ENCODE results near the gene TNKS1BP1. TPM values are rescaled to one million over a fixed set of nuclear protein-coding genes. Genes with fewer than 3 reads are reported as not detected.
"Not testable (repeated sequence)": the region's sequence is repeated elsewhere in the genome, so short reads cannot be mapped to it uniquely, and the experiment has no call there.

Gene TNKS1BP1
- polyA plus RNA-seq, 3 donors, result 57.9 to 62.7 (median 60.3) TPM

DNA sequence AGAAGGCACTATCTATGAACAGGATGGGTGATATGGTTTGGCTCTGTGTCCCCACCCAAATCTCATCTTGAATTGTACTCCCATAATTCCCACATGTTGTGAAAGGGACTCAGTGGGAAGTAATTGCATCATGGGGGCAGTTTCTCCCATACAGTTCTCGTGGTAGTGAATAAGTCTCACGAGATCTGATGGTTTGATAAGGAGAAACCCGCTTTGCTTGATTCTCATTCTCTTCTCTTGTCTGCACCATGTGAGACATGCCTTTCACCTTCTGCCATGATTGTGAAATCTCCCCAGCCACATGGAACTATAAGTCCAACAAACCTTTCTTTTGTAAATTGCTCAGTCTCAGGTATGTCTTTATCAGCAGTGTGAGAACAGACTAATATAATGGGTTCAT, 28.5 kb downstream of the TNKS1BP1 start:
- not testable (repeated sequence) for DNase-seq (ENCODE audit: low read depth in 3 of 3, low spot score in 2 of 3)

DNA sequence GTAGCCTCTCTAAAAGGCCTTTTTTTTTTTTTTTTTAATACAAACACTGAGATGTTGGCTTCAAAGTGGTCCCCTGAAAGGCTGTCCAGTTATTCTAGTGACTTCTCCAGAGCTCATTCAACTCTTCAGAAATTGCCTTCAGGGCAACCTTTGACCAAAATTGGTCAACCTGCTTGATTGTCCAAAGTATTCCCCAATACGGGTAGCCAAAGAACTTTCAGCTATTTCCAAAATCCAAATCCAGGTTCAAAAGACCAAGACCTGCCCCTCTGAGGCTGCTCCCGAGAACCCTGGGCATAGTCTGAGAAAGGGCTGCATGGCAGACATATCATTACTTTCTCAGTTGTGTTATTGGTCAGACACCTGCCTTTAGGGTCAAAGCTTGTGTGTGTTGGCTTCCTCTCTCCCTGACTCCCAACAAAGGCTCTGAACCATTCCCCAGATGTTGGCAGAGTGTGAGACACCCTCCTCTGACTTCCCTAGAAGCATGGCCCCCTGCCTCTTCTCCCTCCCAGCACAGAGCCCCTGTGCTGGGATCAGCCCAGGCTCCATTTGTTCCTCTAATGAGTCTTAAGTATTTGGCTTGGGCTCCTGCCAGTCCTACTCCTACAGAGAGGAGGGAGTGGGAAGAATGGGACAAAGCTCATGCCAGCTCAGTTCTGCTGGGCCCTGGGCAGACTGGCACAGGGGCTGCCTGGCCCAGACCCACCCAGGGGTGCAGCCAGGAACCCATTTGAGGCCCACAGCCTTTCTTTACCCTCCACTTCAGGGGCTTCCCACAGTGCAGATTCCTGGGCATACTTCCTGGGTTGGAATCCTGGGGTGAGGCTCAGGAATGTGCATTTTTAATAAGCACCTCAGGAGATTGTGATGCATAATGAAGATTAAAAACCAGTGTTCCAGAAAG, 30.3 kb downstream of the TNKS1BP1 start:
- no peak for DNase-seq (ENCODE audit: low read depth in 3 of 3, low spot score in 2 of 3)

DNA sequence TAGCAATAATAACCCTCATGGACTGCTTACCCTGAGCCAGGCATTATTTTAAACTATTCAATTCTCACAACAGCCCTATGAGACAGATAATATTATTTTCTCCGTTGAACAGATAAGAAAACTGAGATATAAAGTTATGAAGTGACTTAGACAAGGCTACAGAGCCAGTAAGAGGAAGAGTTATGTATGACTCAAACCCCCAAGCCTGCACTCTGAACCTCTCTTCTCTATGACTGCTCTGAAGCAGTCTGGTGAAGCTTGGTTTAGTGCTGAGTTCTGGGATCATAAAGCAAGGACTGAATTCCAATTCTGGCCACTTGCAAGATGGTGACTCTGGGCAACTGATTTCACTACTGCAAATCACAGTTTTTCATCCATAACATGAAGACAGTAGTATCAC, 34.5 kb downstream of the TNKS1BP1 start:
- no peak for DNase-seq (ENCODE audit: low read depth in 3 of 3, low spot score in 2 of 3)

DNA sequence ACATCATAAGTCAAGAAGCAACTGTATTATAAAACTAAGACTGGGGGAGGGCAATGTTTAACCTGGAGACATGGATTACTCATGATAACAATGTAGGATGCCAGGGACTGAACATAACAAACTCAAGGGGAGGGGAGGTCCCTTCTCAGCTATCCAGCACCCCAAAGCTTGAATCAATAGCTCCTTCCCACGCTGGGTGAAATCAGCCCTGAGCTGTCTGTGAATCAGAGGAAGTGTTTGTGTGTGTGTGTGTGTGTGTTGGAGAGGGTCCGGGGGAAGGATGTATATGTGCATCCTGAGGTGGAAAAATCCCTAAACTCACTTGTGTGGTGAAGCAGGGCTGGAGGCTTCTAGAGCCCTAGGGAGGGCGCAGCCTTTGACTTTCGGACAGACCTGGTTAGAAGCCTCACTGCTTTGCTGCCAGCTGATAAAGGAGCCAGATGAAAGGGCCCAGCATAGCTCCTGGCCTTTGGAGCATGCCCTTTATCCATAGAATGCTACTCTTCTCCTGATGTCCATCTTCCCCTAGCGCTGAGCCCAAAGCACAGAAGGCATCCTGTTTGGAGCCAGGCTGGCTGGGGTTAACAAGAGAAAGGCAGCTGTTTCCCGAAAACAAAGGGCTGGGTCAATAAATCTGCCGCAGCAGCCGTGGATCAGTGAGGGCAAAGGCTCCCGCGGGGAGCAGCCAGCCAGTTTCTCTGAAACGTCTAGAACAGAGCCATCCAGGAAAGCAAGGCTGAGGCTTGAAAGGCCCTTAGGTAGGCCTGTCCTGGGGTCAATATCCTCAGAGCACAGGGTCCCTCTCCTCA, 35.8 kb downstream of the TNKS1BP1 start:
- no peak for DNase-seq (ENCODE audit: low read depth in 3 of 3, low spot score in 2 of 3)

DNA sequence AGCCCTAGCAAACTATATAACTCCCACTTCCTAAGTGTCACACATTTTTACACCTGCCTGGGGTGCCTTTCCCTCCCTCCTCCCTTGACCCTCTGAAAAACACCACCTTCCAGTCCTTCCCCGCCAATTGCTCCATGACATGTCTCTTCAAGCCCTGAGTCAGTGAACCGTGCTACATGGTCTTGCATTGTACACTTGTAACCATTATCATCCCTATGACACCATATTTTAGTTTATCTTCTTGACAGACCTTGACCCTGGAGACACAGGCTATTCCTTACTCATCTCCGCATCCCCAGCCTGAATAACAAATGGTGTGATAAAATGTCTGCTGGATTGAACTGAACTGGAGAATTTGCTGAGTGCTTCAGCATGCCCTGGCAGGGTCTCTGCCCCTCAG, 36.9 kb downstream of the TNKS1BP1 start:
- no peak for DNase-seq (ENCODE audit: low read depth in 3 of 3, low spot score in 2 of 3)

DNA sequence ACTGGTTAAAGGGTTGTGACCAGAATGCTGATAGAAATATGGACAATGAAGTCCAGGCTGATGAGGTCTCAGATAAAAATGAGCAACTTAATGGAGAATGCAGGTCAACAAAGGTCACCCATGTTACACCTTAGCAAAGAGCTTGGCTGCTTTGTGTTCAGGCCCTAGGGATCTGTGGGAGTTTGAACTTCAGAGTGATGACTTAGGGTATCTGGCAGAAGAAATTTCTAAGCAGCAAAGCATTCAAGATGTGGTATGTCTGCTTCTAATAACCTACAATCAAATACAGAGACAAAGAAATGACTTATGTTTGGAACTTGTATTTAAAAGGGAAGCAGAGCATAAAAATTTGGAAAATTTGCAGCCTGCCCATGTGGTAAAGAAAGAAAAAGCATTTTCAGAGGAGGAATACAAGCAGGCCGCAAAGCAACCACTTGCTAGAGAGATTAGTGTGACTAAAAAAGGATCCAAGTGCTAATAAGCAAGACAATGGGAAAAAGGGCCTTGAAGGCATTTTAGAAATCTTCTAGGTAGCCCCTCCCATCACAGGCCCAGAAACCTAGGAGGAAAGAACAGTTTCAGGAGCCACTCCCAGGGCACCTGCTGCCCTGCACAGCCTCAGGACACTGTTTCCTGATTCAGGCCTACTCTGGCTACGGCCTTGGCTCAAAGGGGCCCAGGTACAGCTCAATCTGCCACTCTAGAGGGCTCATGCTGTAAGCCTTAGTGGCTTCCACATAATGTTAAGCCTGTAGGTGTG, 41.3 kb downstream of the TNKS1BP1 start:
- no peak for DNase-seq (ENCODE audit: low read depth in 3 of 3, low spot score in 2 of 3)

DNA sequence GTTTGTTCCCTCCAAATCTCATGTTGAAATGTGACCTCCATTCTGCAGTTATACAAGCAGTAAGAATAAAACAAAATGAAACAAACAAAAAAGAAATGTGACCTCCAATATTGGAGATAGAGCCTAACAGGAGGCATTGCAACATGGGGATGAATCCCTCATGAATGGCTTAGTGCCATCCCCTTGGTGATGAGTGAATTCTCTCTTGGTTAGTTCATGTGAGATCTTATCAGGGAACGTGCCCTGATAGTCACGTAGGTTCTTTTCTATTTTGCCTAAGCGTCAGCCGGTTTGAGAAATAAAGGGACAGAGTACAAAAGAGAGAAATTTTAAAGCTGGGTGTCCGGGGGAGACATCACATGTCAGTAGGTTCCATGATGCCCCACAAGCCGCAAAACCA, 43.2 kb downstream of the TNKS1BP1 start:
- DNase-seq (ENCODE audit: low read depth in 3 of 3, low spot score in 2 of 3), result not testable (repeated sequence)

DNA sequence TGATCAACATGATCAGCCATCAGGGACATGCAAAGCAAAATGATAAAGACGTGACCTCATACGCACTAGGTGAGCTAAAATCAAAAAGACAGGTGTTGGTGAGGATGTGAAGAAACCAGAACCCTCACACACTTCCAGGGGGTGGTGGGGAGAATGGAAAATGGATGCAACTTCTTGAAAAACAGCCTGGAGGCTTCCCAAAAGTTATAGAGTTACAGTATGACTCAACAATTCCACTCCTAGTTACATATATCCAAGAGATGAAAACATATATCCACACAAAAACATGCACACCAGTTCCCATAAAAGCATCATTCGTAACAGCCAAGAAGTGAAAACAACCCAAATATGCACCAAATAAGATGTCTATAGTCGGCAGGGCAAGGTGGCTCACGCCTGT, 45.6 kb downstream of the TNKS1BP1 start:
- DNase-seq (ENCODE audit: low read depth in 3 of 3, low spot score in 2 of 3), result no peak

DNA sequence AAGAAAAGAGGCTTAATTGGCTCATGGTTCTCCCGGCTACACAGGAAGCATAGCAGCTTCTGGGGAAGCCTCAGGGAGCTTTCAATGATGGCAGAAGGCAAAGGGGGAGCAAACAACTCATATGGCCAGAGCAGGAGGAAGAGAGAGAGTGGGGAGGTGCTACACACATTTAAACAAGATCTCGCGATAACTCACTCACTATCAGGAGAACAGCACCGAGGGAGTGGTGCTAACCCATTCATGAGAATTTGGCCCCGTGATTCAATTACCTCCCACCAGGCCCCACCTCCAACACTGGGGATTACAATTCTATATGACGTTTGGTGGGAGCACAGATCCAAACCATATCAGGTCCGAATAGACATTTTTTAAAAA, 46.0 kb downstream of the TNKS1BP1 start:
- no peak for DNase-seq (ENCODE audit: low read depth in 3 of 3, low spot score in 2 of 3)

DNA sequence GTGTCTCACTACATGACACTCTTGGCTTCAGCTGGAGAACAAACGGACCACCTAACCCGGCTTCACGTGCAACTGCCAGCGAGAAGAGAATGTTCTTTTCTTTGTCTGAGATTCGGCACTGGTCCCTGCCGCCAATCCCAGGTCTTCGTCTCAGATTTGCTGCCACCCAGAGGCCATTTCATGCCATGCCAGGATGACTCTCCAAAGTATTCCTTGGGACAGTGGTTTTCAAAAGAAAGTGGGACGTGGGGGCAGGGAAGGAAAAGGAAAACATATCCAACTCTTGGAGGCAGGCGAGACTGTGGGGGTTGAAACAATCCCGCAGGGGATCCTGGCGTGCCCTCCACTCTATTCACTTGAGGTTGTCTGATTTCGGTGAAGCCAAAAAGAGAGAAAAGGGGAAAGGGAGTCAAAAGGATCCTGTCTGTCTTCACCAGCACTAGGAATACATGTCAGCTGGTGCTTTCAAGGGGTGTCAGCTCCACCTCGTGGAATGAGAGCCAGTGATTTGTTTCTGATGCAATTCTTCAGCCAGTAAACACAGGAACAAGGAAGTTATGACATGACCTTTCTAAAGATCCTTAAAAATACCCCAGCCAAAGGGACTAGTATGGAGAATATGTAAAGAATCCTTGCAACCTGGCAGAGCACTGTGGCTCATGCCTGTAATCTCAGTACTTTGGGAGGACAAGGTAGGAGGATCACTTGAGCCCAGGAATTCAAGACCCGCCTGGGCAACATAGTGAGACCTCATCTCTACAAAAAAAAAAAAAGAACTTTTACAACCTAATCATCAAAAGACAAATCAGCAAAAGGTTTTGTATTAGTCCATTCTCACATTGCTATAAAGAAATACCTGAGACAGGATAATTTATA, 46.7 kb downstream of the TNKS1BP1 start:
- DNase-seq (ENCODE audit: low read depth in 3 of 3, low spot score in 2 of 3), result peak; percentile 52 to 59 (median 58)

DNA sequence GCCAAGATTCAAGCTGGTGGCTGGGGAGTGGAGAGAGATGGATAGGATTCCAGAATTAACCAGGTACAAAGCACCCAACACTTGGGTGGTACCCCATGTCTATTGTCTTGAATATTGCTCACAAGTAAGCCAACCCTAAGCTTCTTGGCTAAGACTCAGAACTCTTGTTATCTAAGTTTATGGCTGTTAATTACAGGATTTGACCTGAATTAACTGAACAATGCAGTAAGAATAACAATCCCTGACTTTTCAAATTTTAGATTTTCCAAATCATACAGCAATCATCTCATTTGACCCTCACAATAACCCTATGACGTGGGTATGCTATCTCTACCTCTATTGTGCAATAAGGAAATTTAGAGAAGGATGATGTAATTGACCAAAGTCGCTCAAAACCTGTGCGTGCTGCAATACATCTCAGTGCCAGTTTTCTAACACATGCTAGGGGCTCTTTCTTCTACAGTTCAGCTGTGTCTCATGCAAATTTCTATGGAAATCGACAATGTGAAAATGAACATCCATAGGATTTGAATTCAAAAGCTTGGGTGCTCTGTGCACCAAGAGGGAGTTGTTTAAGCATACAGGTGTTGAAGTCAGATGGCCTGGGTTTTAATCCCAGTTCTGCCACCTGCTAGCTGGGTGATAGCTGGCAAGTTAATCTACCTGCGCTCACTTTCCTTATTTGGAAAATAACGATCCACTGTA, 47.6 kb downstream of the TNKS1BP1 start:
- DNase-seq (ENCODE audit: low read depth in 3 of 3, low spot score in 2 of 3), result no peak

DNA sequence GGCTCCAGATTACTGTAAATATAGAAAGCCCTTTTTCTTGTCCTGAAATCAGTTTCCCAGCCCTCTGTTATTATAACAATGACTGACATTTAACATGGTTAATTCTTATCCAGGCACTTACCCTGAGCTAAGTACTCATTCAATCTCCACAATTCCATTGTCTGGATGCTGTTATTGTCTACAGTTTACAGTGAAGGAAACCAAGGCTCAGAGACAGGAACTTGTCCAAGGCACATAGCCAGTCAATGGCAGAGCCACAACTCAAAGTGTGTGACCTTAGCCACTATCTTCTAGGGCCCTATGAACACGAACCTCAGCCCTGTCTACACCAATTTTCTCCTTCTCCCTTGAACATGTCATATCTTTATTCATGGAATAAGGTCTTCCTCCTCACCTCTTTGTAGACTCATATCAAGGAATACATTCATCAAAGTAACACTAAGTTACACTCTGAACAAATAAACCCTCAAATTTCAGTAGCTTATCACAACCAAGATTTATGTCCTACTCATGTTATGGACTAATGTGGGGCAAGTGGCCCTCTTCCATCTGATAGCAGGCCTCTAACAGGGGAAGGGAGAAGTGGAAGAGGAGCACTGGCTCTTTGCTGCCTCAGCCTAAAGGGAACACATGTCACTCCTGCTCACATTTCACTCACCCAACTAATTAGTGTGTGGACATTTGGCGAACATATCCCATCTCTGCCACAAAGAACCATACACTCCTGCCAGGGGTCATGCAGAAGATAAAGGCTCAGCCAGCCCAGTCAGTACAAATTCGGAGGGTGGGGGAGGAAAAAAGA, 48.4 kb downstream of the TNKS1BP1 start:
- DNase-seq (ENCODE audit: low read depth in 3 of 3, low spot score in 2 of 3), result no peak

DNA sequence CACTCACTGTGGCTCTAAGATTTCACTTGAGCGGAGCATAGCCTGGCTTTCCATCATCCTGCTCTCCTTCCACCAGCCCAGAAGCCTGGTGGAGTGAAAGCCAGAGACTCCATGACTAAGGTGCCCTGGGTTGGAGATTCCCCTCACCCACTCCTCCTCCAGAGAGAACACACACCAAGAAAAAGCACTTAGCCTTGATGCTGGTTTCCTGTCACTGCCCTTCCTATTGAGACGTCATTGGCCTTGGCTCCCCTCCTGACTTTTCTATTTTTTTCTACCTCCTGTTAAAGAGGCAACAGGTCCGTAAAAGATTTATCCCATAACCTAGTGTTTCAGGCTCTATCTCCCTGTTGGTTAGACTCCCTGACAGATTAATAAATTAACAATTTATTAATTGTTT, 49.2 kb downstream of the TNKS1BP1 start:
- DNase-seq (ENCODE audit: low read depth in 3 of 3, low spot score in 2 of 3), result no peak

DNA sequence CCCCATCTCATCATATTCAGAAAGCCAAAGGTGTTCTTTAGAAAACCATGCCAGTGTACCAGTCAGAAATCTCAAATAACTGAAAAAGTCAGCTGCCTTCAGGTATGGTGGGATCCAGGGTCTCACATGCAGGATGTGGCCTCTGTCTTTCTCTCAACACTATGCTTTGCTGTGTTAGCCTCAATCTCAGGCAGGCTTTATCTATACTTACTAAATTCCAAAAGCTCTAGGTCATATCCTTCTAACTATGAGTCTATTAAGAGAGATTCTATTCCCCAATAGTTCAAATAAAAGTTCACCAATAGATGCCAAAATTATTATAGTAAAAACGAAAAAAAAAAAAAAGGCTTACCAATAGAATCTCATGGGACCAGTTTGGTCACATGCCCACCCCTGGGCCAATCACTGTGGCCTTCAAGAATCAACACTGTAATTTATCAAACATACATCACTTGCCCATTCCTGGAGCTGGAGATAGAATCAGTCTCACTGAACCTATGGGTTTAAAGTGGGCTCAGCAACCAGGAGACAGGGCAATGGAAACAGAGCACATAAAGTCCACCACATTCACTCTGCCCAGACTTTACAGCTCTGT, 49.8 kb downstream of the TNKS1BP1 start:
- DNase-seq (ENCODE audit: low read depth in 3 of 3, low spot score in 2 of 3), result no peak

DNA sequence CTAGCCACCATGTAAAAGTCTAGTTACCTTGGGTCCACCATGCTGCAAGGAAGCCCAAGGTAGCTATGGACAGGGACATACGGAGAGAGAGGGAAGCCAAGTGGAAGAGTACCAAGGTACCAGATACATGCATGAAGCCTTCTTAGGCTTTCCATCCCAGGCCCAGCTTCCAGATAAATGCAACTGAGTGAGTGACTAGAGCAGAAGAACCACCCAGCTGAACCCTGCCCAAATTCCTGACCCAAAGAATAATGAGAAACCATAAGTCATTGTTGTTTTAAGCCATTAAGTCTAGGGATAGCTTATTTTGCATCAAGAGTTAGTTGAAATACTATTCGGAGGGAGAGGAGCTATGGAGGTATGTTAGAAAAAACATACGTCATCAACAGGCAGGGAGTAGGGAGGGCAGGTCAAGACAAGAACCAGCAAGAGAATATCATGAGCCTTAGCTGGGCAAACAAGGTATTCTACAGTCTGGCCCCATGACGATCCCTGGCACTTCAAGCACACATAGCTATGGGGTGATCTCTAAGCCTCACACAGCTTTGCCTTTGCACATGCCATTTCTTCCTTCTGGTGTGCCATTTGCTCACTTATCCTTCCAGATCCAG, 51.2 kb downstream of the TNKS1BP1 start:
- no peak for DNase-seq (ENCODE audit: low read depth in 3 of 3, low spot score in 2 of 3)

DNA sequence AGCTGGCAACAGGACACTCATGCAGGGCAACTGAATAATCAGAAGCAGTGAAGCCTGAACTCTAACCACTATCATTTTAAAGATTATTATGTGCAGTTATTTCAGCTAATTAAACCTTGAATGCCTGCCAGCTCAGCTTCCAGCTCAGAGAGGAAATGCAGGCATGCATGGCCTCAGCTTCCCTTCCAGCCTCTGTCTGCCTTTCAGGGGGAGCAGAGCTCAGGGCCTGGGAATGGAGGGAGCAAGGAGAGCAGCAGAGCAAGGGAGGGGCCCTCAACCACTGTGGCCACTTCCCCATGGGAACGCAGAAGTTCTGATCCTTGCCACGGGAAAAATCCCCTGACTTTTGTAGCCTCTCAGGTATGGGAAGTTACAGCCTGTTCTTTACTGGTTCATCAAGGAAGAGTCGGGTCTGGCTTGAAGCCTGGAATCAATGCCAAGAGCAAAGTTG, 55.2 kb downstream of the TNKS1BP1 start:
- DNase-seq (ENCODE audit: low read depth in 3 of 3, low spot score in 2 of 3), result peak in 1 of 3 donors; percentile 19

DNA sequence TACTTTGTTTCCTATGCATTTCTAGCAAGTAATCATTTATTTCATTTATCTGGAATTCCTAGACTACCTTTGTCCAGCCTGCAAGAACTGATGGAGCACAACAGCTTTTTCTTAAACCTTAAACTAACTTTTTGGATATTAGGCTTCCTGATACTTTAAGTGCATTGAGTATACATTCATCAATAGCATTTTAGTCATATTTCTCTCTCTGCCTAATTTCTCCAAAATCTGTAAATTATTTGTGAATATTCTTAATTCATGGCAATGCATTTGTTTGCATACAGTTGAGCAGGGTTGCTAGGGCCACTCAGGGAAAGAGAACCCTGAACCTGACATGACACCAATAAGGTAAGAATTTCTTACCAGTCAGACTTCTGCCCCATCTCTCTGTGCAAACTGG, 58.6 kb downstream of the TNKS1BP1 start:
- DNase-seq (ENCODE audit: low read depth in 3 of 3, low spot score in 2 of 3), result no peak

DNA sequence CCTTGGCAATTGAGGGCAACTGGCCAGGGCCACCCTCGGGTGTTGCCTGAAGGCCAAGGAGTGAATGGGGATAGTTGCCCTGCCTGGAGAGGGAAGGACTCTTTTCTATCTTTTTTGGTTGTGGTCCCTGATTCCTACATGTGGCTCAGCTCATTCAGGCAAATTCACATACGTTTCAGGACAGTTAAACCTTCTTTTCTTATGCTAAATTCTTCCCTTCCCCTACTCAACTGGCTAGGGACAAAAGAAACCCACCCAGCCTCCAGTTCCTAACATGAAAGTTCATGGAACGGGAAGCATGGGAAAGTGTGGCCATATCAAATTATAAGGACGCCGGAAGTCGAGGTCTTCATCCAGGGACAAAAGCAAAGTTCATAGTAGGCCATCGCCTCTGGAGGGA, 61.4 kb downstream of the TNKS1BP1 start:
- DNase-seq (ENCODE audit: low read depth in 3 of 3, low spot score in 2 of 3), result no peak

Measured in right renal cortex interstitium (tissue), 3 donors.